Measurements from ENCODE around the gene DUSP16.
"Not testable (repeated sequence)": the region's sequence is repeated elsewhere in the genome, so short reads cannot be mapped to it uniquely, and the experiment has no call there.

The DUSP16 gene

GRCh38 chr12:12521044-12521485 is 41.6 kb downstream of the DUSP16 start:
- no peak for DNase-seq (ENCODE audit: low spot score)

DNA sequence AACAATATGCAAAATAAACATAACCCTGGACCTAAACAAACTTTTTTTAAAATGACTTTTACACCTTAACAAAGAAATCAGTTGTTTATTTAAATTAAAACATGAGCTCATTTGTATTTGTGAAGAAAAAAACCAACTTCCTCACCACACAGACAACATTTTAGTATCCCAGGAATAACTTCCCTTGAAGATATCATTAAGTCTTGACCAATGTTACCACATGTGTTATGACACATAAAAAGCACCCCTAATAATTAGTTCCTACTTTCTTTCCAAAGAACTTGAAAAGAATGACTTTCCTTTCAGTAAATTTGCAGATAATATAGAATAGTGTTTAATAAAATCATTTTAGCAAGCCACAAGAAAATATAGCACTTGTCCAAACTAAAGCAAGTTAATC is 42.4 kb downstream of the DUSP16 start:
- DNase-seq (ENCODE audit: low spot score): no peak

DNA sequence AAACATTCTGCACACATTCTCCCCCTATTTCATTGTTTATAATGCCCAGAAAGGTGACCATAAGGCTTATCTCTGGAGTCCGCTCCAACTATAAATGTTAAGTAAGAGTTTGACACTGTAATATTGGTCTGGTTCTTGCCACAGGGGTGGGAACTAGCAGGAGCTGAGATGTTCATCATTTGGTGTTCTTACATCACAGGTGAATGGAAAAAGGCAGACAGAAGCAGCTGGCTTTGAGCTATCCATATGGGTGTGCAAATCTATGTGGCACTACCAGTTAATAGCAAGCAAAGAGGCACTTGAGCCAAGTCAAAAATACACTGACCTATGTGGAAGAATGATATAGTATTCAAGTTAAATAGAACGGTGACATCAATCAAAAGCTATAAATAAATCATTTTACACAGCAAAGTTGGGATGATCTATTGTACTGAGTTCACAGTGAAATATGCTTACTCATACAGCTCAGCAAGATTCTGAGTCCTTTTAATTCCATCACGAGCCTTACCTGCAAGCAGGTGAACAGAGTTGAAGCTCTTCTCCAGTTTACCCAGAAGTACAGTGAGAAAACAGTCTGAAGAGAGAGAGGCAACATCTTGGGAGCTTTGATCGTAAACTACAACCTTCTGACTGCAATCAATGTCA is 43.2 kb downstream of the DUSP16 start:
- no peak for DNase-seq (ENCODE audit: low spot score)

DNA sequence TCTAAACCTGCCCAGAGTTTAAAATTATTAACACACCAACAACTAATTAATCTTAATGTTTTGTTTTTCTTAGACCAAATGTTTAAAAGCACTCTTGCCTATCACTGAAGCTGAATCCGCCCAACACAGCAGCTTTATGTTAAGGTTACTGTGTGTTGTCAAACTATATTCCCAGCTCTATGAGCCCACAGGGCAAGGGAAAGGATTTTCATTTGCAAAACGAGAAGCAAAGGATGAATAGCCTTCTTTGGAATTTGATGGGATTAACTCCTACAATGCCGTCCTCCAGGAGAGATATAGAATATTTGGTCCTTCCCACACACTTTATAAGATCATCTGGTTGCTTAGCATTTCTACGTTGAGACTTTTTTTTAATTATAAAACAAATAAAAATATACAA is 43.7 kb downstream of the DUSP16 start:
- no peak for DNase-seq (ENCODE audit: low spot score)

- no peak for DNase-seq (ENCODE audit: low spot score)
These were observed 44.2 kb downstream of the DUSP16 start for GRCh38 chr12:12518464-12518845.

DNA sequence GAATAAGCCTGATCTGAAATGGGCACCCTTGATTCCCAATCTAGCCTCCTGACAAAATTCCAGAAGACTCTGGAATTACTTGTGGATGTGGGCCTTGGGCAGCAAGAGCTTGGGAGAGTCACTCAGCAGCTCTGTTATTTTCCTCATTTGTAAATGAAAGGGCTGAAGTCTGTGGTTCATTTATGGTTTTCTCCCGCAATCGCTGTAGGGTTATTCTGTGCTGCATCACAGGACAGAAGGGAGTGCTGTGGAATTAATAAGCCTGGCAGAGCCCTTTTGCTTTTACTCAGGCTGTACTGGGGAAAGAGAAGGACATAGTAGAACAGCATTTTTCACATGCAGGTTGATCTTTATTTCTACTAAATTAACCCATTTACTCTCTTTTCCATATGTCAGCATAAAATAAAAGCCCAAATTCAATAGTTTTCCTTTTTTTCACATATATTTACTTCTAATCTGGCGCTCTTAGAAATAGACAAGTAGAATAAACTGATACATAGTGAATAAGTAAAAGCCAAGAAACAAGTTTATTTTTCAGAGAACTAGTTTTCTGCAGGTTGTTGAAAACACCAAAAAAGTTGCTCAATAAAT is 49.2 kb downstream of the DUSP16 start:
- no peak for DNase-seq (ENCODE audit: low spot score)

DNA sequence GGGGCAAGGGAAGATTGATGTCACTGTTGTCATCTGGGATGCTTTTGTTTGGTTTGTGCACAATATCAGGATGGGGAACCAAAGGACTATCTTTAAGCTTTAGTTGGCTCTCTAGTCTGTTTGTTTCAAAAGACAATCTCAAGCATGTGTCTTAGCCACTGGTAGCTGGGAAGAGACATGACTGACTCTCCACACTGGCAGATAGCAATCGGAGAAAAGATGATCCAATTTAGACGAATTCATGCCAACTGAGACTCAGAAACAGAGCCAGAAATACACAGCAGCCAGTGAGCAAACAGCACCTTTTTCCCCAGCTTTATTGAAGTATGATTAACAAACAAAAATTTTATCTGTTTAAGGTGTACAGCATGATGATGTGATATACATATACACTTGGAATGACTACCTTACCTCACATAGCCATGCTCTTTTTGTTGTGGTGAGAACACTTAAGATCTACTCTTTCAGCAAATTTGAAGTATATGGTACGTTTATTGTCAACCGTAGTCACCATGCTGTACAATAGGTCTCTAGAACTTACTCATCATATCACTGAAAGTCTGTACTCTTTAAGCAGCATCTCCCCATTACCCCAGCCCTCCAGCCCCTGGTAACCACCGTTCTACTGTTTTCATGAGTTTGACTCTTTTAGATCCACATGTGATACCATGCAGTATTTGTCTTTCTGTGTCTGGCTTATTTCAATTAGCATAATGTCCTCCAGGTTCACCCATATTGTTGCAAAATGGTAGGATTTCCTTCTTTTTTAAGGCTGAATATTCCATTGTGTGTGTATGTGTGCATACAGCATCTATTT is 50.6 kb downstream of the DUSP16 start:
- no peak for DNase-seq (ENCODE audit: low spot score)

DNA sequence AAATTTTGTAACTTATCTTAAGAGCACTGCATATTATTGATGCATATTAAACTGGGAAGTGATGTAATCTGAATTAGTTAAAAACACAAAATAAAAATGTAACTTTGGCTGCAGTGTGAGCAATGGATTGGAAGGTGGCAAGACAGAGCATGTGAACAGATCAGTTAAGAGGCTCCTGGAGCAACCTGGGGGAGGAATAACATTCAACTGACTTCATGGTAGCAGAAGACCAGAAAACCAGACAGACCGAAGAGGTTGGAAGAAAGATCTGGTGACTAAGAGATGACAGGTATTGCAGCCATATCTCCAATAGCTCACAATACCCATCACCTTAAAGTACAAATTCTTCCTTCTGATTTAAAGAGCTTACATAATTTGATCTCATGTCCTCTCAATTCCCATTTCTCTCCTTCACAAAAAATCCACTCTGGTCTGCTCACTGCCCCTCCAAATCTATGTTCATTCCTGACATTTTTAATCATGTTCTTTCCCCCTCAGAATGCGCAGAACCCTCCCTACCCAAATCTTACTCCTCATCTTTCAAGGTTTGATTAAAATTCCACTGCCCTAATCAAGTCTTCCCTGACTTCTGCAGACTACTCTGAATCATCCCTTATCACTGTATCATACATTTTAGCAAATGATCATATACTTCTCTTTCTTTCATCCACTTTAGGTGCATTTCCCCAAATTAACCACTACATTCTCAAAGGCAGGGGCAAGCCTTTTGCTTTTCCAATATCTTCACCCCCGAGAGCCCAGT is 51.5 kb downstream of the DUSP16 start:
- no peak for DNase-seq (ENCODE audit: low spot score)

- no peak for DNase-seq (ENCODE audit: low spot score)
These were observed 52.1 kb downstream of the DUSP16 start for GRCh38 chr12:12510551-12510950.

GRCh38 chr12:12510141-12510540 is 52.5 kb downstream of the DUSP16 start:
- DNase-seq (ENCODE audit: low spot score): no peak

GRCh38 chr12:12508612-12509011 is 54.1 kb downstream of the DUSP16 start:
- DNase-seq (ENCODE audit: low spot score): no peak

GRCh38 chr12:12507121-12507520 is 55.5 kb downstream of the DUSP16 start:
- no peak for DNase-seq (ENCODE audit: low spot score)

DNA sequence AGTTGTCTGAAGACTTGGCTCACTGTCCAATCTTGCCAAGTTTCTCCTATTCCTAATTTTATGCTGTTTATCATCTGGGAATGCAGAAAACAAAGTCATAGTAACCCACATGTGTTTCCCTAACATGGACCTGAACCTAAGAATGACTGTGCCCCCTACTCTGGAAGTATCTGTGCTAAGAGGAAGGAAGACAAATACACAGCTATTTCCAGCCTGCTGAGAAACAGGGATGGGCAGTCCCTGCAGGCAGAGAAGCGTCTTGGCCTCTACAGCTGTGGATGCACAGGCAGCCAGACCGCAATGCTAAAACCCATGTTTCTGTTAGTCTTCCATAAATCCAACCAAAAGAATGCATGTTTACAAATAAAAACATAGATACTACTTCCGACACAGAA is 56.2 kb downstream of the DUSP16 start:
- DNase-seq (ENCODE audit: low spot score): no peak

- no peak for DNase-seq (ENCODE audit: low spot score)
These were observed 56.8 kb downstream of the DUSP16 start for GRCh38 chr12:12505544-12506495.

DNA sequence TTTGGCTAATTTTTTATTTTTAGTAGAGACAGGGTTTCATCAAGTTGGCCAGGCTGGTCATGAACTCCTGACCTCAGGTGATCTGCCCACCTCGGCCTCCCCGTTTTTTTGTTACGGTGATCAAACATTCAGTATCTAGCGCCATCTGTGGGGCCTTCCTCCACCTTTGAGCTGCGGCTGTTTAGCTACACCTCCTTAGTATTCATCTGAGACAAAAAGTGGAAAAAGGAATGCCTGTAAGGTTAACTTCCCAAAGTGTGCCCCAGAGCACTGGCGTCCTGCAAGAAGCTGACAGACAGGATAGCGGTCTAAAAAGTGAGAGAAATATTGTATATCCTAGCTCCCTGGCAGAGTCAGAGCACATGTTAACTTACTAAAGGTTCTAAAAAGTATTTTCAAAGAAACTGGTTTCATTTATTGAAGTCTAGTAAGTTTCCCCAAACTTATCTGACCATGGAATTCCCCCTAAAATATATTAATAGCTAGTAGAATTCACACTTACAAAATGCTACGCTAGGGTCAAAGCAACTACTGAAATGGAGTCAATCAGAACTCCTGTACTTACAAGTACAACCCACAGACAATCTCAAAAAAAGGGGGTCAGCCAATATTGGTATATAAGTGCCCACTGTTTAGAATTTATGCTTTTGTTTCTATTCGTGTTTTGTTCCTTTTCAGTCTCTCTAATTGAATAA is 59.1 kb downstream of the DUSP16 start:
- no peak for DNase-seq (ENCODE audit: low spot score)

GRCh38 chr12:12502815-12503151 is 59.9 kb downstream of the DUSP16 start:
- DNase-seq (ENCODE audit: low spot score): no peak

DNA sequence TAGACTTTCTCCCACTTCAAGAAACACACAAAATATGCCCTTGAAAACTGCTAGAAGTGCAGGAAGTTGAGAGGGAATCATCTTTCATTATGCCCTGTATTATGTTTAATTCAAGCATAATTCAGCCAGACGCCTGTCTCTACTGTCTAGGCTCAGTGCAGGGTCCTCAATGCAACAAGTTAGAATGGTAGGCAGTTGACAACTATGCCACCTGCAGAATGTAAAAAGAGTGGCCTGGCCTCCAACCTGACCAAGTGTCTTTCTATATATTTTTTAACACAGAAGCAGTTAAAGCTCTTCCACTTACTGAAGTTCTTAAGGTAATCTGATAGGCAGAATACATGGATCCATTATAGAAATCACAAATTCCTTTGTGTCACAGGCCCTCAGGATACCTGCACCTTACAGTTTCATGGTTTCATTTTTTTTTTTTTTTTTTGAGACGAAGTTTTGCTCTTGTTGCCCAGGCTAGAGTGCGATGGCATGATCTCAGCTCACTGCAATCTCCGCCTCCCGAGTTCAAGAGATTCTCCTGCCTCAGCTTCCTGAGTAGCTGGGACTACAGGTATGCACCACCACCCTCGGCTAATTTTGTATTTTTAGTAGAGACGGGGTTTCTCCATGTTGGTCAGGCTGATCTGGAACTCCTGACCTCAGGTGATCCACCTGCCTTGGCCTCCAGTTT is 60.4 kb downstream of the DUSP16 start:
- DNase-seq (ENCODE audit: low spot score): not testable (repeated sequence)

DNA sequence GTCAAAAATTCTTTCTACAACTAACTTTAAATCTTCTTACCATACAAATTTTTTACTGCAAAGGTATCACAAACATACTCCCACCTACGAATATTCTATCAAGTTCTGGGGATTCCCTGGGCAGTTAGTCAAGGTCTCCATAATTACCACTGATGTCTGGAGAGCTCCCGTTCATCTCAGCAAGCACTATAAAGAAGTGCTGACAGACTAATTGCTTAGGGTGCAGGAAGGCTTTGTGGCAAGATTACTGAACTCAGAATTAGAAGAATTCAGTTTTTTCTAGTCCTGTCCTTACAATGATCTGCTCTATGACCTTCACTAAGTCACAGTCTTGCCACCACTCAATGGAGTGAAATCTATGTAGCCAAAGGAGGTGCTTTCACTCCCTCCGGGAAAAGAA is 61.5 kb downstream of the DUSP16 start:
- no peak for DNase-seq (ENCODE audit: low spot score)

GRCh38 chr12:12499909-12500604 is 62.6 kb downstream of the DUSP16 start:
- no peak for DNase-seq (ENCODE audit: low spot score)

DNA sequence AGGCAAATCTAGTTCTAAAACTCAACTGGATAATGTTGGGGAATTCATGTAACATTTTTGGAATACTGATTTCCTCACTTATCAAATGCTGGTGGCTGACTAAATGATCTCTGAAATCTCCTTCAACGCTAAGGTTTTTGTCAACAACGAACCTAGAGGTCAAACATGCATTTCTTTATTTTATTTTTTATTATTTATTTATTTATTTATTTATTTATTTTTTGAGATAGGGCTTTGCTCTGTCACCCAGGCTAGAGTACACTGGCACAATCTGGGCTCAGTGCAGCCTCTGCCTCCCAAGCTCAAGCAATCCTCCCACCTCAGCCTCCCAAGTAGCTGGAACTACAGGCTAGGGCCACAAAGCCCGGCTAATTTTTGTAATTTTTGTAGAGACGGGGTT is 64.5 kb downstream of the DUSP16 start:
- DNase-seq (ENCODE audit: low spot score): no peak

Data from HuH-7 (cell line).